K562 (cell line): Measurements from ENCODE around the gene ACYP2. TPM values are rescaled to one million over a fixed set of nuclear protein-coding genes. Genes with fewer than 3 reads are reported as not detected.

ENCODE experiments used
- ATAC-seq: fragments of 200-7000 bp; cut with Tn5 transposase; 3 replicates; pipeline ENCODE4 v1.9.1; 2020; ENCODE audit warnings: moderate library complexity
- BruUV-seq: library from RNA; stranded (reverse); fragments of 400-500 nt; replicated peaks from 2 replicates; lab custom pipeline; 2021; lab: Mats Ljungman, UMichigan
- CTCF ChIA-PET: fragments of 300-600 bp; formaldehyde crosslinking; extraction: SDS; loops from one replicate; lab custom pipeline; 2021; ENCODE audit warnings: low intra/inter-chr PET ratio; lab: Yijun Ruan, JAX
- POLR2A ChIA-PET: fragments of 300-600, 350-650 bp; sonication (Branson Sonifier 250); formaldehyde crosslinking; extraction: SDS; loops from one replicate; lab custom pipeline; 2021; ENCODE audit warnings: antibody characterized with exemption, inconsistent platforms; lab: Yijun Ruan, JAX
- DNase-seq, 4 experiments: peaks; one replicate each; pipeline versions ENCODE4 v3.0.0 to v3.0.0-alpha.2; 2011 to 2018; ENCODE audit warnings: low spot score in 3 of 4, mixed read lengths in 3 of 4; ENCODE audit errors: extremely low read depth in 1 of 4
- FAIRE-seq: peaks from 2 replicates; lab custom pipeline; 2011; peaks lifted over from hg19 to GRCh38; lab: Jason Lieb, UNC
- H2AFZ ChIP-seq: 2 replicates; pipeline ENCODE4 v1.6.0; 2011; ENCODE audit warnings: low read depth, low read length, control low read depth, inconsistent platforms
- H3K27ac ChIP-seq: fragments of 200-600 bp; 3 replicates; pipeline ENCODE4 v1.8.0; 2011; ENCODE audit warnings: low read depth, mild to moderate bottlenecking, control low read depth, inconsistent platforms, low read length, moderate library complexity, mixed read lengths; ENCODE audit errors: extremely low read depth
- H3K27me3 ChIP-seq, 2 experiments: fragments of 300-600 bp in 1 of 2; 2 replicates in 1 of 2; 3 replicates in 1 of 2; pipeline versions ENCODE4 v1.6.0 to v1.8.0; 2011; ENCODE audit warnings: inconsistent platforms in 2 of 2, low read length in 2 of 2, mild to moderate bottlenecking in 1 of 2, mixed read lengths in 1 of 2, moderate library complexity in 1 of 2; ENCODE audit not compliant: control insufficient read depth in 2 of 2, insufficient read depth in 2 of 2
- H3K36me3 ChIP-seq: fragments of 300-600 bp; 3 replicates; pipeline ENCODE4 v1.8.0; 2011; ENCODE audit warnings: mild to moderate bottlenecking, low read length, inconsistent platforms; ENCODE audit not compliant: control insufficient read depth, insufficient read depth
- H3K4me1 ChIP-seq, 2 experiments: fragments of 200-600 bp in 1 of 2; replicated peaks in 1 of 2; 2 replicates in 1 of 2; 3 replicates in 1 of 2; pipeline versions ENCODE4 v1.5.1 to v1.8.0; 2011; ENCODE audit warnings: inconsistent platforms in 2 of 2, low read length in 2 of 2, mild to moderate bottlenecking in 1 of 2, mixed read lengths in 1 of 2, moderate library complexity in 1 of 2; ENCODE audit not compliant: control insufficient read depth in 2 of 2, insufficient read depth in 2 of 2
- H3K4me2 ChIP-seq: 2 replicates; pipeline ENCODE4 v1.6.1; 2011; ENCODE audit warnings: low read length, control low read depth, inconsistent platforms, mixed read lengths; ENCODE audit not compliant: insufficient read depth
- H3K4me3 ChIP-seq: fragments of 200-600 bp; sonication (generic), shearing (Covaris generic); 2 replicates; pipeline ENCODE4 v1.5.1; 2016; ENCODE audit warnings: control low read depth, inconsistent platforms
- H3K79me2 ChIP-seq: fragments of 200-600 bp; 3 replicates; pipeline ENCODE4 v1.8.0; 2011; ENCODE audit warnings: low read length, inconsistent platforms; ENCODE audit not compliant: control insufficient read depth, insufficient read depth
- H3K9ac ChIP-seq, 2 experiments: 2 replicates each; pipeline versions ENCODE4 v1.6.0 to v1.6.1; 2011; ENCODE audit warnings: low read depth in 2 of 2, low read length in 2 of 2, control low read depth in 1 of 2, inconsistent platforms in 1 of 2, mild to moderate bottlenecking in 1 of 2, mixed read lengths in 1 of 2; ENCODE audit not compliant: insufficient read depth in 1 of 2
- H3K9me1 ChIP-seq: one replicate; pipeline ENCODE4 v1.6.0; 2011; ENCODE audit warnings: inconsistent platforms, mild to moderate bottlenecking, low read length, moderate library complexity; ENCODE audit not compliant: control insufficient read depth, insufficient read depth
- H3K9me3 ChIP-seq: replicated peaks from 2 replicates; pipeline ENCODE4 v1.5.1; 2011; ENCODE audit warnings: low read depth, low read length, inconsistent platforms; ENCODE audit not compliant: control insufficient read depth, insufficient read depth
- H4K20me1 ChIP-seq: replicated peaks from 2 replicates; pipeline ENCODE4 v1.6.1; 2011; ENCODE audit warnings: low read length, inconsistent platforms, mixed read lengths; ENCODE audit not compliant: control insufficient read depth, insufficient read depth
- CHD7 ChIP-seq: fragments of 200-600 bp; sonication (generic); IDR thresholded peaks from one replicate; pipeline ENCODE4 v1.6.1; 2012; ENCODE audit warnings: mild to moderate bottlenecking, low read depth, low read length, inconsistent platforms
- CTCF ChIP-seq, 3 experiments: IDR thresholded peaks in 2 of 3; conservative IDR thresholded peaks in 1 of 3; 2 replicates each; pipeline ENCODE4 v1.5.1; 2011 to 2012; ENCODE audit warnings: low read length in 3 of 3, mild to moderate bottlenecking in 3 of 3, control low read depth in 2 of 3, improper control_type of control experiment in 1 of 3, inconsistent platforms in 1 of 3, low read depth in 1 of 3, mixed read lengths in 1 of 3, moderate library complexity in 1 of 3; ENCODE audit not compliant: insufficient read depth in 2 of 3
- NR4A1 ChIP-seq, 2 experiments: fragments of 250-450 bp in 1 of 2; fragments of 450-650 bp in 1 of 2; sonication (Bioruptor Pico) in 1 of 2; IDR thresholded peaks; 2 replicates each; pipeline versions ENCODE4 v1.4.0 to v1.6.1; 2016 to 2020; ENCODE audit warnings: mild to moderate bottlenecking in 2 of 2, missing compliant biosample characterization in 1 of 2, missing genetic modification characterization in 1 of 2, moderate library complexity in 1 of 2
- POLR2AphosphoS5 ChIP-seq: IDR thresholded peaks from 2 replicates; pipeline ENCODE4 v1.6.1; 2011; ENCODE audit warnings: mild to moderate bottlenecking, low read depth, low read length, moderate library complexity; ENCODE audit not compliant: control insufficient read depth, insufficient read depth
- WGBS: fragments of 100-300 bp; shearing (Covaris generic); methylation state at CpG from one replicate; pipeline ENCODE4 v1.1.6; 2016; ENCODE audit warnings: low coverage, mixed read lengths; ENCODE audit not compliant: insufficient coverage; ENCODE audit errors: missing lambda C conversion rate; 5-methylcytosine and 5-hydroxymethylcytosine counted together
- in situ Hi-C: fragments of 300-500 bp; cut with MboI; formaldehyde crosslinking; loops from 4 replicates; pipeline ENCODE4 v1.15.0; 2018; ENCODE audit warnings: inconsistent platforms, mixed read lengths
- intact Hi-C: fragments of 100-400 bp; cut with micrococcal nuclease; formaldehyde crosslinking; loops from 2 replicates; pipeline ENCODE4 v1.14.2; 2022
- polyA plus RNA-seq, 8 experiments: library from polyadenylated mRNA; depleted of rRNA in 4 of 8; stranded (reverse) in 5 of 8; unstranded in 3 of 8; fragments of >200 nt; fragmentation: Nextera tagmentation in 2 of 8; fragmentation: Illumina TruSeq in 1 of 8; extraction: Ambion mirVana in 2 of 8; extraction: Trizol in 1 of 8; gene quantifications; 2 replicates each; pipeline versions ENCODE4 v1.2.1 to v1.2.3, GENCODE V29; 2011 to 2014; ENCODE audit warnings: inconsistent platforms in 1 of 8, missing spikeins in 1 of 8
- total RNA-seq, 7 experiments: library from RNA; depleted of rRNA in 6 of 7; stranded (reverse); fragments of >200 nt in 6 of 7; fragmentation: Illumina TruSeq in 2 of 7; extraction: Trizol in 2 of 7; gene quantifications; 2 replicates each; pipeline versions ENCODE4 v1.2.1 to v1.2.3, GENCODE V29; 2011 to 2021; ENCODE audit warnings: low replicate concordance in 1 of 7
- TF ChIP-seq, protein P1 (sequence below), 2 experiments: fragments of 250-450 bp in 1 of 2; fragments of 450-650 bp in 1 of 2; sonication (Bioruptor Pico) in 1 of 2; IDR thresholded peaks; 2 replicates each; pipeline versions ENCODE4 v1.6.1 to v1.8.0; 2016 to 2021; ENCODE audit warnings: mild to moderate bottlenecking in 2 of 2, moderate library complexity in 2 of 2, missing compliant biosample characterization in 1 of 2, missing genetic modification characterization in 1 of 2

Gene ACYP2
- total and polyA plus RNA-seq, 9 of the 15 experiments (the other 6 are each of a cell fraction or from before 2014, with no cell fraction given) = 1.0 to 4.1 (median 2.0) TPM

DNA sequence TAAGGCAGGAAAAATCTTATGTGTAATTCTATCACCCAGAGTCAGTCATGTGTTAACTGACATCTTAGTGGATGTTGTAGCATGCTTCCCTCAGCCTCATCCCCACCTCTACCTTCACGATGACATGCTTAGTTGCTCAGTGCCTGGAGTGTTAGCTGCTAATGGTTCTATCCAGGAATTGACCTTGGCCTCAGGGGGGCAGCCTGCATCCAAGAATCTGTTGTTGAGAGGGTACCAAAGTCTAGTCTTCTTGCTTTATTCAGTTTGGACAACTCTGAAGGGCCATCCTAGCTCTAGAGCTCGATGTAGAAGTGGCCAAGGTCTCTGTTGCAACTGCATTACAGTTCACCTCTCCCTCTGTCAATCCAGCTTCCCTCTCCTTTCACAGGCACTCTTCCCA, 61.2 kb downstream of the ACYP2 start (continued):
- TF ChIP-seq NR4A1 (CRISPR knock-in tag; IDR thresholded peaks at IDR 0.05) (no peak), NR4A1 (tag; IDR thresholded peaks at IDR 0.05) (no peak), CTCF (IDR thresholded peaks at IDR 0.05 in 2 of 3, conservative IDR thresholded peaks at IDR 0.05 in 1 of 3; ENCODE audit: insufficient read depth in 2 of 3, low read depth in 1 of 3, low read length in 3 of 3) (peak in 2 of 3 experiments; percentile 20 to 21; a peak in 2 of 6 replicates)
- TF ChIP-seq, all 486 proteins: peak for 3

- no peaks in the 10 kb centered on the region for H3K9me1 ChIP-seq
- H3K4me3 ChIP-seq = no peak overlapping the region
- H2AFZ ChIP-seq = no peak overlapping the region
- H3K36me3 ChIP-seq = no peaks in the 10 kb centered on the region
- ChIA-PET CTCF (no interaction called here), POLR2A (no interaction called here)
- no peak overlapping the region for H3K9ac ChIP-seq
- no peak overlapping the region for H3K27ac ChIP-seq
- no TSS peak for BruUV-seq
- H3K4me1 ChIP-seq = no peaks in the 10 kb centered on the region
- 72% methylated on average over 3 of the region's 3 CpGs for WGBS
- no peak overlapping the region for H3K4me2 ChIP-seq
- no peaks in the 10 kb centered on the region for H4K20me1 ChIP-seq
- H3K27me3 ChIP-seq = no peaks in the 10 kb centered on the region
- in situ Hi-C loops (no loop called here), intact Hi-C loops (no loop called here)
- ATAC-seq (no peak), DNase-seq (no peak), FAIRE-seq (no peak)
- H3K9me3 ChIP-seq = no peaks in the 10 kb centered on the region
- H3K79me2 ChIP-seq = no peaks in the 10 kb centered on the region
- TF ChIP-seq, protein P1, sequence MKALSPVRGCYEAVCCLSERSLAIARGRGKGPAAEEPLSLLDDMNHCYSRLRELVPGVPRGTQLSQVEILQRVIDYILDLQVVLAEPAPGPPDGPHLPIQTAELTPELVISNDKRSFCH (CRISPR knock-in tag; IDR thresholded peaks at IDR 0.05) = no peak
- TF ChIP-seq, protein P1 (tag; IDR thresholded peaks at IDR 0.05) = no peak
- no peak for TF ChIP-seq POLR2AphosphoS5
- TF ChIP-seq CHD7 = no peak
Observed at GRCh38 chr2:54183281-54183680, 67.9 kb downstream of the ACYP2 start.
